Natural killer cell treated with Interleukin-12 subunit alpha and Interleukin-12 subunit beta and Interleukin-15 and Interleukin-18, amount 100 ng/mL, for 72 hours (primary cell): Measurements from ENCODE around the gene MEIS1. TPM values are rescaled to one million over a fixed set of nuclear protein-coding genes. Genes with fewer than 3 reads are reported as not detected.
"Not testable (repeated sequence)": the region's sequence is repeated elsewhere in the genome, so short reads cannot be mapped to it uniquely, and the experiment has no call there.

Experiments used
- ATAC-seq, 2 donors: fragments of 150-1000 bp; cut with Tn5 transposase in 1 of 2; sonication (Bioruptor Pico), chemical (Tn5 transposase) in 1 of 2; 2 replicates each; pipeline ENCODE4 v1.10.0; 2021
- DNase-seq: peaks from one replicate; pipeline ENCODE4 v3.0.0; 2022; ENCODE audit warnings: low spot score
- H3K27ac Mint-ChIP-seq, 2 donors: 1 replicate in 1 of 2; 2 replicates in 1 of 2; pipeline ENCODE4 v1.8.0; 2022; ENCODE audit warnings: mixed read lengths in 2 of 2, mild to moderate bottlenecking in 1 of 2, moderate library complexity in 1 of 2
- H3K27me3 Mint-ChIP-seq, 2 donors: 1 replicate in 1 of 2; 2 replicates in 1 of 2; pipeline ENCODE4 v1.8.0; 2022; ENCODE audit warnings: mixed read lengths in 2 of 2
- H3K36me3 Mint-ChIP-seq: one replicate; pipeline ENCODE4 v1.8.0; 2022; ENCODE audit warnings: mixed read lengths
- H3K4me1 Mint-ChIP-seq, 2 donors: 1 replicate in 1 of 2; 2 replicates in 1 of 2; pipeline ENCODE4 v1.8.0; 2022; ENCODE audit warnings: low read depth in 2 of 2, mixed read lengths in 2 of 2, mild to moderate bottlenecking in 1 of 2
- H3K4me3 Mint-ChIP-seq: one replicate; pipeline ENCODE4 v1.8.0; 2022; ENCODE audit warnings: mixed read lengths
- H3K9me3 Mint-ChIP-seq: 2 replicates; pipeline ENCODE4 v1.8.0; 2022; ENCODE audit warnings: mixed read lengths
- total RNA-seq, 2 donors: library from RNA; stranded (reverse); gene quantifications; one replicate each; pipeline ENCODE4 v1.2.3, GENCODE V29; 2022

The MEIS1 gene
- total RNA-seq, 2 donors from 2014 or later: 0.53 to 3.6 TPM

GRCh38 chr2:66478731-66479316, 43.9 kb downstream of the MEIS1 start:
- Mint-ChIP-seq H3K27ac (no peak overlapping the region), H3K36me3 (no peaks in the 10 kb centered on the region), H3K4me1 (no peaks in the 10 kb centered on the region), H3K27me3 (peaks cover 5 to 10% of the 10 kb centered on the region in 2 donors), H3K9me3 (no peaks in the 10 kb centered on the region), H3K4me3 (no peak overlapping the region)
- DNase-seq (no peak), ATAC-seq (no peak)

DNA sequence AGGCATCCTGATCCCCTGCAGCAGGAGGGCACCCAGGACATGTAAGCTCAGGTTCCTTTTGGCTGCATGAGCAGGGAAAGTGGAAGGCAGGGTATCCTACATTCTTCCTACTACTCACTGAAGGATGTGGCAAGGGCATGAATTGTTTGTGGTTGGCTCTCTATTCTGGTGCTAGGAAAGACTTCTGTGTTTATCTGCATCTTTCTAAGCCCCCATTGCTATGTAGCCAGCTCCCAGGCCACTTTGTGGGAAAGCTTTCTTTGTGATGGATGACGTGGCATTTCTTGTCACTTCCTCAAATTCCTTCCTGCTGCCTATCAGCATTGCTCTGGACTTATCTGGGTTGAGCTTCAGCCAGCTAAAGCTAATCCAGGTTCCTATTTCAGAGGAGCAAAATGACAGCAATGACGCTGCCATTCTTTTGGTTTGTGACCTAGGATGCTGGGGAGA, 46.2 kb downstream of the MEIS1 start:
- H3K4me1 Mint-ChIP-seq: no peaks in the 10 kb centered on the region
- H3K27me3 Mint-ChIP-seq: peaks cover 5 to 10% of the 10 kb centered on the region in 2 donors
- no peaks in the 10 kb centered on the region for H3K9me3 Mint-ChIP-seq
- H3K27ac Mint-ChIP-seq: no peak overlapping the region
- no peak overlapping the region for H3K4me3 Mint-ChIP-seq
- H3K36me3 Mint-ChIP-seq: no peaks in the 10 kb centered on the region
- DNase-seq (no peak), ATAC-seq (no peak)

- not testable (repeated sequence) for H3K36me3 Mint-ChIP-seq, H3K4me1 Mint-ChIP-seq, H3K9me3 Mint-ChIP-seq, H3K27ac Mint-ChIP-seq, H3K27me3 Mint-ChIP-seq, ATAC-seq, H3K4me3 Mint-ChIP-seq, DNase-seq
These were observed 50.3 kb downstream of the MEIS1 start for GRCh38 chr2:66485252-66485651.

DNA sequence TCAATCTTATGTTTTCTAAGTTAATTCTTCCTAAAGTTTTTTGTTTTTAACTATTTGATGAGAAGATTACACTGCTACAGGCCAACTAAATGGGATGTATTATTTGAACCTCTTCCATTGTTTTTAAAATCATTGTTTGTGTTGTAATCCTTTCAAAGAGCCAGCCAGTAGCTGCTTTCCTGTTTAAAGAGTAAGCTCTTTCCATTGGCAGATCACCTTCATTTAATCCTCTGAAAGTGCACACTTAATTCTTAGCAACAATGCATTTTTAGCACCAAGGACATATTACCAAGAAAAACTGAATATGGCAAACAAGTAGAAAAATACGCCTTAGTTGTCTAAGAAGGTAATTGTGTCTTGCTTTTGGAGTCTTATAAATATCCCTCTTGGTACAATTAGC, 54.0 kb downstream of the MEIS1 start:
- no peak overlapping the region for H3K4me3 Mint-ChIP-seq
- no peaks in the 10 kb centered on the region for H3K9me3 Mint-ChIP-seq
- ATAC-seq (no peak), DNase-seq (no peak)
- no peaks in the 10 kb centered on the region for H3K27me3 Mint-ChIP-seq
- H3K27ac Mint-ChIP-seq: no peak overlapping the region
- no peaks in the 10 kb centered on the region for H3K4me1 Mint-ChIP-seq
- no peaks in the 10 kb centered on the region for H3K36me3 Mint-ChIP-seq

DNA sequence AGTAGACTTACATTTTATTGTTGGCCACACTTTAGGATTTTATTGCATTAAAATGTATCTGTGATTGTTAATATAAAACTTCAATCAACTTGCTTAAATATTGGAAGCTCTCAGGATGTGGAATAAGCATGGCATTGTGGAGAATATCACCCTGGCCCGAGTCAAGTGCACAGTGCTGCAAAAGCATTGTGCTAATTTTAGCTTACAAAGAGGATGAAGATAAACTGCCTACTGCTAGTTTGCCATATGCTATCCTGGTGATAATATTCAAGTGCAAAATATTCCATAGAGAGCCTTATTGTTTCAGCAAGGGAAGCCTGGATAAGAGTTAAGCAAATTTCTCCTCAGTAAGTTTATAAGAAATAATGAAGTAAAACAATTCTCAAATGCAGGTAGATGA, 54.5 kb downstream of the MEIS1 start:
- Mint-ChIP-seq H3K4me1 (no peaks in the 10 kb centered on the region), H3K9me3 (no peaks in the 10 kb centered on the region), H3K27me3 (no peaks in the 10 kb centered on the region), H3K27ac (no peak overlapping the region), H3K36me3 (no peaks in the 10 kb centered on the region), H3K4me3 (no peak overlapping the region)
- DNase-seq (no peak), ATAC-seq (no peak)

DNA sequence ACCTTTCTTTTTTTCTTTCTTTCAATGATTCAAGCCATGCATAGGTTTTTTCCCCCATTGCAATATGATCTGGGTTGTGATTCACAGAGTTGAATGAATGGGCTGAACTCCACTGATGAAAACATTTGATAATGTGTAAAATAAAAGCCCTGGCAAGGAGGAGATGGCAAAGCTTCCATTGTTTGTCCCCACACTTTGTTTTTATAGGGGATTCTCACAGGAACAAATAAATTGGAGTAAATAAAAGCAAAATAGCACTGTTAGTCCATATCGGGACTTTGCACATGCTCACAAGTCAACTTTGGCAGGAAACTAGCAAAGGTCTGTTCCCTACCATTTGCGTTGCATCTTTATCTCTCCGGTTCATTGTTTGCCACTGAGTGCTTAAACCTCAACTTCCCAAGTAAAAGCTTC, 55.7 kb downstream of the MEIS1 start:
- Mint-ChIP-seq H3K9me3 (no peaks in the 10 kb centered on the region), H3K4me3 (no peak overlapping the region), H3K36me3 (no peaks in the 10 kb centered on the region), H3K27ac (no peak overlapping the region), H3K27me3 (peaks cover 2 to 4% of the 10 kb centered on the region in 2 donors), H3K4me1 (no peaks in the 10 kb centered on the region)
- ATAC-seq (no peak), DNase-seq (no peak)

GRCh38 chr2:66494708-66495107, 59.8 kb downstream of the MEIS1 start:
- Mint-ChIP-seq H3K4me1 (no peaks in the 10 kb centered on the region), H3K9me3 (no peaks in the 10 kb centered on the region), H3K4me3 (no peak overlapping the region), H3K27me3 (peaks cover 6 to 8% of the 10 kb centered on the region in 2 donors), H3K36me3 (no peaks in the 10 kb centered on the region), H3K27ac (no peak overlapping the region)
- ATAC-seq (no peak), DNase-seq (no peak)

DNA sequence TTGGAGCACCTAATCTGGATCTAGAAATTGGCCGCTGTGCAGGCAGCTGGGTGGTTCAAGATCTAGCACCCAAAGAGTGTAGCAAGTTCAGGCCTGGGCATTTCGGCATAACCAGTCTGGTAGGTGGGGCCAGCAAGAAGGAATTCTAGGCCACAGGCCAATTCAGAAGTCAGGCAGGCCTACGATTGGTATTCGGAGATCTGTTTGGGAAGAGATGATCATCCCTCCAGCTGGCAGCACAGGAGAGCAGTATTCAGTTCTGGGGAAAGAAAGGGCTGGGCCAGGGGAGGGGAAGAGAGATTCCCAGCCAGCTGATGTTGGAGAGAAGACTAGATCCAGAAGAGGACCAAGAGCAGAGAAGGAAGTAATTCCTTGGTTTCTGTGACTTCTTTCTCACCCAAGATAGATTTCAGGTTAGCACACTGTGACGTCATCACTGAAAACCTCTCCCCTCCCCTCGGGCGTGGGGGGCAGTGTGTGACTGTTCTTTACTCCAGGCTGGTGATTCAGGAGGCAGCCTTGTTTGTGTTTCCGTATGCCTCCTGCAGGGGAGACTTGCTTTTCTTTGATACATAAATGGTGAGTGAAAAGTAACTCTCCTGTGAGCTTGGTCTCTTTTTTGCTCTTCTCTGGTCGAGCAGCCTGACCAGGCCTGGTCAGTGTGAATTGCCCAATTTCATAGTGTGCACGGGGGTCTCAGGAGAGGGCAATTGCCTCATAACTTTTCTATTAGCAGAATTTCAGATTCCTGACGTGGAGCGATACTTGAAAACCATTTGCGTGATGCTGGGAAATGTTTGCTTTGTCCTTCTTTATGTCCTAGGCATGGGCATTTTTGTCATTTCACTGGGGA, 61.1 kb downstream of the MEIS1 start:
- no peaks in the 10 kb centered on the region for H3K36me3 Mint-ChIP-seq
- H3K4me3 Mint-ChIP-seq: no peak overlapping the region
- H3K4me1 Mint-ChIP-seq: no peaks in the 10 kb centered on the region
- ATAC-seq (no peak), DNase-seq (no peak)
- no peak overlapping the region for H3K27ac Mint-ChIP-seq
- peaks cover 6 to 8% of the 10 kb centered on the region in 2 donors for H3K27me3 Mint-ChIP-seq
- H3K9me3 Mint-ChIP-seq: no peaks in the 10 kb centered on the region

DNA sequence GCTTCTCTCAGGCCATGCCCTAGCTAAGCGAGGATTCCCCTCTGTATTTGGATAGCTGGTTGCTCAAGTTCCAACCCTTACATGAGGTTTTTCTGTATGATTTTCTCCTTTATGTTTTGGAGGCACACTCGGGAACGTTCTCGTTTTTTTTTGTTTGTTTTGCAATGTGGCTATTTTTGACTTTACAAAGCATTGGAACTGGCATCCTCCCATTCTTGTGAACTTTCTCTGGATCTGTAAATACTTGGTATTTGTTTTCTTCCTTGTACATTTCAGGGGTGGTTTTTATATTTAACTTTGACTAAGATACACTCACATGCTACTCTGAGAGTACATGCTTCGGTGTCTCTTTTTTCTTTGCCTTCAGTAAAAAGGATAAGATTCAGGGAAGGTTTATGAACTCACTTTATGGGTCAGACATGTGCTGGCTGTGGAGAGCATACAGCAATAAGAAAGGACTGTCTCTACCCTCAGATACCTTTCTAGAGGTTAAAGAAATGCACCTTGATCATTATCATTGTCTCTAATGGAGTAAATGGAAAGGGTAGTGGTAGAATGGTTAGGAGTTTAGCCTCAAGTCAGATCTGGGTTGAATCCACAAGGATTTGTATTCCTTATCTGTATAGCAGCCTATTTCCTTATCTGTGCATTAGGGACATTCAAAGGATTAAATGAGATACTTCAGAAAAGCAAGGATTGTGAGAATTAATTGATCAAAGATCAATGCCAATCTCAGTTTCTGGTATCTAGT, 61.9 kb downstream of the MEIS1 start:
- H3K27me3 Mint-ChIP-seq: peaks cover 6 to 8% of the 10 kb centered on the region in 2 donors
- no peak overlapping the region for H3K27ac Mint-ChIP-seq
- ATAC-seq: no peak

GRCh38 chr2:66497431-66498288, 62.7 kb downstream of the MEIS1 start:
- H3K36me3 Mint-ChIP-seq: no peaks in the 10 kb centered on the region
- no peak overlapping the region for H3K27ac Mint-ChIP-seq
- ATAC-seq (no peak), DNase-seq (no peak)
- no peaks in the 10 kb centered on the region for H3K9me3 Mint-ChIP-seq
- no peaks in the 10 kb centered on the region for H3K4me1 Mint-ChIP-seq
- H3K4me3 Mint-ChIP-seq: no peak overlapping the region
- H3K27me3 Mint-ChIP-seq: peaks cover 6 to 8% of the 10 kb centered on the region in 2 donors

More for the DNA sequence above, 61.9 kb downstream of the MEIS1 start:
- no peaks in the 10 kb centered on the region for H3K36me3 Mint-ChIP-seq
- no peak for DNase-seq
- no peak overlapping the region for H3K4me3 Mint-ChIP-seq
- no peaks in the 10 kb centered on the region for H3K9me3 Mint-ChIP-seq
- H3K4me1 Mint-ChIP-seq: no peaks in the 10 kb centered on the region

DNA sequence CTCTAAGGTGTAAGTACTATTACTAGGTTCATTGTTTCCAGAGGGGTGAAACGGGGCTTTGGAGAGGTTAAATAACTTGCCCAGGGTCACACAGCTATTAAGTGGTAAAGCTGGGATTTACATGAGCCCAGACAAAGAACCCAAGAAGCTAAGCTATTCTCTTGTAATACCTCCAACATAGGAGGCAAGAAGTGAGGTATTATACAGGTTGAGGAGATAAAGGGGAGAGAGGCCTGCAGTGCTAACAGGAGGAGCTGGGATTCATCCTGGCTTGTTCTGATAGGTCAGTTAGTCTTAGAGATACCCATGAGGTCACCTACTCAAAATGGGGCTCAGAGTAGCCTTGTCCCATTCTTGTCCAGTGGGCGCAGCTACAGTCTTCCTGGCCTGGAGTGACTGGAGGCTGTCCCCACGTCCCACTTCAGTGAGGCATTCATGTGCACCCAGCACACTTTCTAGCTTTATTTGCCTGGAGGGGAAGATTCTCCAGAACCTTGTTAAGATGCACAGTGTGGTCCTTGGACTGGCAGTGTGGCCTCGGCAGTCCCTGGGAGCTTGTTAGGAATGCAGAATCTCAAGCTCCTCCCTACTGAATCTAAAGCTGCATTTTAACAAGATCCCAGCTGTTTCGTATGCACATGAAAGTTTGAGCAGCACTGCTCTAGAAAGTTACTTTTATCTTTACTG, 63.5 kb downstream of the MEIS1 start:
- no peak for DNase-seq
- Mint-ChIP-seq H3K27me3 (peaks cover 6 to 8% of the 10 kb centered on the region in 2 donors), H3K9me3 (no peaks in the 10 kb centered on the region), H3K36me3 (no peaks in the 10 kb centered on the region), H3K4me1 (no peaks in the 10 kb centered on the region), H3K27ac (no peak overlapping the region), H3K4me3 (no peak overlapping the region)
- ATAC-seq: peak in 1 of 2 donors; percentile 44

DNA sequence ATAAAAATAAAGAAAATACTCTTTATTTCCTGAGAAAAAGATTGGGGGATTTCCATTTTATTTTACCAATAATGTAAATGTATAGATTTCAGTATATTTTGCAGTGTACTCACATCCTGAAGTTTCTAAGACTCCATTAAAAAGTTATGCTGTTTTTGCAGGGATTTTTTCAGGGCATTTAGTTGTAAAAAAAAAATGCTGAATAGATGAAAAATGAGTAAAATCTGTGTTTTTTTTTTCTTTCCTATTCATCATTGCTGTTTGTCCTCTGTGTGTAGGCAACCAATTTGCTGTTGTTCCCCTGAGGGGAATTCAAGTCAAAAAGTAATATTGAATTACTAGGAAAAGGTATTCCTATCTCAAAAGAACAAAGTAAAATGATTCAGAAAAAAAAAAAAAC, 66.3 kb downstream of the MEIS1 start:
- Mint-ChIP-seq H3K4me1 (no peaks in the 10 kb centered on the region), H3K27me3 (peaks cover 0 to 4% of the 10 kb centered on the region in 2 donors), H3K4me3 (no peak overlapping the region), H3K27ac (no peak overlapping the region), H3K9me3 (no peaks in the 10 kb centered on the region), H3K36me3 (no peaks in the 10 kb centered on the region)
- ATAC-seq (no peak), DNase-seq (no peak)

GRCh38 chr2:66506265-66506664, 71.3 kb downstream of the MEIS1 start:
- Mint-ChIP-seq H3K27me3 (no peaks in the 10 kb centered on the region), H3K9me3 (no peaks in the 10 kb centered on the region), H3K27ac (no peak overlapping the region), H3K36me3 (no peaks in the 10 kb centered on the region), H3K4me1 (no peaks in the 10 kb centered on the region), H3K4me3 (no peak overlapping the region)
- ATAC-seq (no peak), DNase-seq (no peak)
